NCI-H82 treated with DMSO at 0.1 percent for 48 hours (cell line): Measurements from ENCODE around the gene ESYT1.
A peak's percentile ranks its signal among the peaks of the same experiment; 100 is the strongest.

Experiments
- DNase-seq: peaks from one replicate; lab custom pipeline; 2025; ENCODE audit not compliant: unreplicated experiment; lab: John Stamatoyannopoulos, UW

Gene ESYT1

DNA sequence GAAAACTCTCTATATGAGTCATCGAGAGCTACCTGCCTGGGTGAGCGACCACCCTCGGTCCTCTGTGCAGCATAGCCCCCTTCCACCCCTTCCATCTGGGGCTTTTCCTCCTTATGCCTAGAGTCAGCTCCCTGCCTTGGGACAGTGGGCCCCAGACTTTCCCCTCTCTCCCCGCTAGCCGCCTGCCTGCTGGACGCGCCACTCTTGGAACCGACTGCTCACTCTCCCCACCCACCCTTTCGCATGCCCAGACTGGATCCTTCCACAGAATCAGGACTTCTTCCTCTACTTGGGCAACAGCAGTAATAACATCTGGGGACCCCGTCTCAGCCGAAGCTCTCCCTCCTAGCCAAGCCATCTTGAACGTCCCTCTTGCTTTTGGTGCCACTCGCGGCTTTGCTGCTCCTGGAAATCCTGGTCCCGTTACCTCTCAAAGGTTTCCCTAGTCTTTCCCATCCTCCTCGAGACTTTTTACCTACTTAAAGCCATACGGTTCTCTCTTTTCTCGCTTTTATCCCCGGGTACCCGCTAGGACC is 671 bp downstream of the ESYT1 start:
- DNase-seq: no peak

DNA sequence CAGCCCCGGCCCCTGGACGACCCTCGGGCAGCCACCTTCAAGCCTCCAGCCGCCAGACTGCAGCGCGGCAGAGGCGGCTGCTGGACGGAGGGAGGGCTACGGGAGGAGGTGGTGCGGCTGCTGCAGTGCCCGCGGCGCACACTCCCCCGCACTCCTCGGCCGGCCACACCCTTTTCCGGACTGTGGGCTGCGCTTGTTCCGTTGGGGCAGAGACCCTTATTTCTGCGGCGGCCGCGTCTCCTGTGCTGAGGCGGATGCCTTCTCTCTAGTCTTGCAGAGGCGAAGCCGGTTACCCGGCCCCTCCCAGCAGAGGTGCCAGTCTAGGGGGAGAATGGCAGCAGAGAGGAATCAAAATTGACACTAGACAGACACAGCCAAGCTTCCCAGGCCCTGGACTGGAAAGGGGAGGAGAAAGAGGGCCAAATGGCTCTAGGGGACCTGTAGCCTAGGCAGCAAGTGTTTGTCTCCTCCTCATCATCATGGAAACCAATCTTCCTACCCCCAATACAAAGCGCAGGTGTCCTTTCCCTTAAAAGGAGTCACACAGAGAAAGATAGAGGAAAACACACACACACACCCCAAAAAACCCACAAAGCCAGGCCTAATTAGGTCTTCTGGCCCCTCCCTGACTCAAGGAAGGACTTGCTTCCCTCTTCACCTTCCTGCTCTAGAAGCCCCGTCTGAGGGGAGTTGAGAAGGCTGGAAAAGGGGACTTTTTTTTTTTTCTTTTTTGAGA is 1.3 kb downstream of the ESYT1 start:
- DNase-seq: peak; percentile 14

DNA sequence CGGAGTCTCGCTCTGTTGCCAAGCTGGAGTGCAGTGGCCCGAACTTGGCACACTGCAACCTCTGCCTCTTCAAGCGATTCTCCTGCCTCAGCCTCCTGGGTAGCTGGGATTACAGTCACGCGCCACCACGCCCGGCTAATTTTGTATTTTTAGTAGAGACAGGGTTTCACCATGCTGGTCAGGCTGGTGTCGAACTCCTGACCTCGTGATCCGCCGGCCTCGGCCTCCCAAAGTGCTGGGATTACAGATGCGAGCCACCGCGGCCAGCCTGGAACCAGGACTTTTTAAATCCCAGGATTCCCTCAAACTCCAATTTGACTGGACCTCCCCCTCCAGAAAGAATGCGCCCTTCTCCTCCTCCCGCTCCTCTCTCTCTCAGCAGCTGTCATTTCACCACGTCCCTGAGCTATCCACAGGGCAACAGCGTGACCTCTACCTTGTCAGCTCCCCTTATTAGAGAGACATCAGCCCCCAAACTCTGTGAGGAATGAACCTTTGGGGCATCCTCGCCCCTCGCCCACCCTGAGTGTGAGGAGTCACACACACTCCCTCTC is 2.0 kb downstream of the ESYT1 start:
- DNase-seq: no peak

DNA sequence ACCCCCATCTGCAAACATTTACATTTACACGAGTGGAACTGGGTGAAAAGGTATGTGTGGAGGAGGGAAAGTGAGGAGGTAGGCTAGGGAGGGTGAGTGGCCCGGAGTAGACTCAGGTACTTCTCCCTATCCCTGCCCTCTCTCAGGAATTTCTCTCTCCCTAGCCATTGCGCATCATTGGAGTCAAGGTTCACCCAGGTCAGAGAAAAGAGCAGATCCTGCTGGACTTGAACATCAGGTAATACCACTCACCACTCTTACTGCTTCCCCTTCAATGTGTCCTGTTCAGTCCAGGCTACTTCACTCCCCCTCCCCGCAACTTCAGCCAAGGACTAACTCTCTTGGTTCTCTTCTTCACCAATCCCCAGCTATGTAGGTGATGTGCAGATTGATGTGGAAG is 2.8 kb downstream of the ESYT1 start:
- DNase-seq: no peak

DNA sequence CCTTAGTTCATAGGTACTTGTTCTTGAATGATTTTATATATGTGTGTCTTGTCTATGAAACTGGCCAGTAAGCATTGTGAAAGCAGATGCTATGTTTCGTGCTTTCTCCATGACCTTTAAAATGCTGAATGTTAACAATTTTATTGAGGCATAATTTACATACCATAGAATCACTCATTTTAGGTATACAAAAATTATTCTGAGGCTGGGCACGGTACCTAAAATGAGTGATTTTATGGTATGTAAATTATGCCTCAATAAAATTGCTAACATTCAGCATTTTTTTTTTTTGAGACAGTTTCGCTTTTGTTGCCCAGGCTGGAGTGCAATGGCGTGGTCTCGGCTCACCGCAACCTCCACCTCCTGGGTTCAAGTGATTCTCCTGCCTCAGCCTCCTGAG is 6.8 kb downstream of the ESYT1 start:
- DNase-seq: no peak

DNA sequence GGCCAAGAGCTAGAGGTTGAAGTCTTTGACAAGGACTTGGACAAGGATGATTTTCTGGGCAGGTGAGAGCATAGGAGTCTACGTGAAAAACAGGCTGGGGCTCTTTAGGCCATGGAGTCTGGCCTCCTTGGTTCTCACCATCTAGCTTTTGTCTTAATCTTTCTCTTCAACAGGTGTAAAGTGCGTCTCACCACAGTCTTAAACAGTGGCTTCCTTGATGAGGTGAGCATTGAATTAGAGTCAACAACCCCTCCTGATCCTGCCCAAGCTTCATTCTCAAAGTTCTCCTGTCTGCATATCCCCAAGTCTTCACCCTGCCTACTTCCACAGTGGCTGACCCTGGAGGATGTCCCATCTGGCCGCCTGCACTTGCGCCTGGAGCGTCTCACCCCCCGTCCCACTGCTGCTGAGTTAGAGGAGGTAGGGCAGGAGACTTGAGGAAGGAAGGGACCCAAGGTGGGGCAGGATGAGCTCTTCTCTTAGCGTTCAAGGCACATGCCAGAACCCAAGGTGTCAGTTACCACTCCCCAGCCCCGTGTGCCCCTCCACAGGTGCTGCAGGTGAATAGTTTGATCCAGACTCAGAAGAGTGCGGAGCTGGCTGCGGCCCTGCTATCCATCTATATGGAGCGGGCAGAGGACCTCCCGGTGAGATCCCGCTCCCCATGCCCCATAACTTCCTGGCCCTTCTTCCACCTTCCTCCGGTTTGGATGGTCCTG is 9.9 kb downstream of the ESYT1 start:
- no peak for DNase-seq

DNA sequence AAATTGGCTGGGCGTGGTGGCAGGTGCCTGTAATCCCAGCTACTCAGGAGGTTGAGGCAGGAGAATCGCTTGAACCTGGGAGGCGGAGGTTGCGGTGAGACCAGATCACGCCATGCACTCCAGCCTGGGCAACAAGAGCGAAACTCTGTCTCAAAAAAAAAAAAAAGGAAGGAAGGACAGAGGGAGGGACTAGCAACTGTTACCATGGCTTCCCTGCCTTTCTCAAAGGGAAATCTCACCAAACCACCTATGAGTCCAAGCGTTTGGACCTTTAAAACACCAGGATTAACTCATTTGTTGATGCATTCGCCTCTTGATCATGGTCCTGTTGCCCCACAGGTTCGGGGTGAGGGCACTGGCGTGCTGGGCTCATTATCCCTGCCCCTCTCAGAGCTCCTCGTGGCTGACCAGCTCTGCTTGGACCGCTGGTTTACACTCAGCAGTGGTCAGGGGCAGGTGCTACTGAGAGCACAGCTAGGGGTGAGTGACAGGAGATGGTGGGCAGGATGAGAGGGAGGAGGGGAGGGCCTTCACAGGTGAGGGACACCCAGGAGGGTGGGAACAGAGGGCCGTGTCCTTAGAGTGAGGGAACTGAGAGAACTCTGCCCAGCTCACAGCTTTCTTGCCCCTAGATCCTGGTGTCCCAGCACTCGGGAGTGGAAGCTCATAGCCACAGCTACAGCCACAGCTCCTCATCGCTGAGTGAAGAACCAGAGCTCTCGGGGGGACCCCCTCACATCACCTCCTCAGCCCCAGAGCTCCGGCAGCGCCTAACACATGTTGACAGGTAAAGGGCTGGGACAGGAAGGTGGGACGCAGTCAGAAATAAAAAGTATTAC is 14.1 kb downstream of the ESYT1 start:
- no peak for DNase-seq

DNA sequence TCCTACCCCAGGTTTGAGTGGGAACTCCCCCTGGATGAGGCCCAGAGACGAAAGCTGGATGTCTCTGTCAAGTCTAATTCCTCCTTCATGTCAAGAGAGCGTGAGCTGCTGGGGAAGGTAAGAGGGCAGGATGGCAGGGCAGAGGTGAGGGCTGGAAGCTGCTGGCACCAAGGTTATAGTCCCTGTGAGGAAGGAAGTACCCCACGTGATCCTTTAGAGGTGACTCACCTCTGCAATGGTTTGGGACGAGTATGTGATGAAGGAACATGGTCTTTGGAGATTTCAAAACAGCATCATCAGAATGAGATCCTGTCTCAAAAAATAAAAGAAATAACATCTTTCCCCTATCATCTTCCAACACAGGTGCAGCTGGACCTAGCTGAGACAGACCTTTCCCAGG is 15.2 kb downstream of the ESYT1 start:
- DNase-seq: no peak

DNA sequence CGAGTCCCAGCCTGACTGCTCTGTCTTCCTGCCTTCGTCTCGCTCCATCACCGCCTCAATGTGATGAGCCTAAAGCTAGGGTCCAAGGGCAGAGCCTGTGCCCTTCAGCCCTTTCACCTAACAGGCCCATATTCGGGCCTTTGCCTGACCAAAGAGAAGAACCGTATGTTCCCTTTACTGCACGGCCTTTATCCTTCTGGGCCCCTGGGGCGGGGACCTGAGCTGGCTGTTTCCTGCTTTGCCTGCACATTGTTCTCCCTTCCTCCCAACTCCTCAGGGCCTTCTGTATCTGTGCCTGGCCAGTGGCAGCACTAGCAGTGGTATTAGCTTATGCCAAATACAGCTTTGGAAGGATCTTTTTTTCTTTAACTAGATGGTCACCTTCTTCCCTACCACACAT is 15.8 kb downstream of the ESYT1 start:
- DNase-seq: no peak

DNA sequence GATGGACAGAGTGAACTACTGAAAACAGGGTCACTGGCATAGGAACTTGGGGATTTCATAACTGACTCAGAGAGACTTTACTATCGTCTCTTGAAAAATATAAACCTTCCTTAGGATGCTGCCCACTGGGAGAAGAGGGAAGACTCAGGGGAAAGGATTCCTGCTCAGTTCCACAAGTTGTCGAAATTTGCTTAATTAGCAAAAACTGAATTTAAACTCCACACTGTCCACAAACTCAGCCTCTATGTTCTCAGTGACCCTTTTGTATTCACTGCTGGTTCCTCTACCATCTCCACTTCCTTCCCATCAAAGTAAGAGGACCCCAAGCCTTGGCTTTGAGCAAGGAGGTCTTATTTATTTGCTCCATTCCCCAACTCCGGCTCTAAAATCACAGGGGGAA is 17.1 kb downstream of the ESYT1 start:
- DNase-seq: no peak

DNA sequence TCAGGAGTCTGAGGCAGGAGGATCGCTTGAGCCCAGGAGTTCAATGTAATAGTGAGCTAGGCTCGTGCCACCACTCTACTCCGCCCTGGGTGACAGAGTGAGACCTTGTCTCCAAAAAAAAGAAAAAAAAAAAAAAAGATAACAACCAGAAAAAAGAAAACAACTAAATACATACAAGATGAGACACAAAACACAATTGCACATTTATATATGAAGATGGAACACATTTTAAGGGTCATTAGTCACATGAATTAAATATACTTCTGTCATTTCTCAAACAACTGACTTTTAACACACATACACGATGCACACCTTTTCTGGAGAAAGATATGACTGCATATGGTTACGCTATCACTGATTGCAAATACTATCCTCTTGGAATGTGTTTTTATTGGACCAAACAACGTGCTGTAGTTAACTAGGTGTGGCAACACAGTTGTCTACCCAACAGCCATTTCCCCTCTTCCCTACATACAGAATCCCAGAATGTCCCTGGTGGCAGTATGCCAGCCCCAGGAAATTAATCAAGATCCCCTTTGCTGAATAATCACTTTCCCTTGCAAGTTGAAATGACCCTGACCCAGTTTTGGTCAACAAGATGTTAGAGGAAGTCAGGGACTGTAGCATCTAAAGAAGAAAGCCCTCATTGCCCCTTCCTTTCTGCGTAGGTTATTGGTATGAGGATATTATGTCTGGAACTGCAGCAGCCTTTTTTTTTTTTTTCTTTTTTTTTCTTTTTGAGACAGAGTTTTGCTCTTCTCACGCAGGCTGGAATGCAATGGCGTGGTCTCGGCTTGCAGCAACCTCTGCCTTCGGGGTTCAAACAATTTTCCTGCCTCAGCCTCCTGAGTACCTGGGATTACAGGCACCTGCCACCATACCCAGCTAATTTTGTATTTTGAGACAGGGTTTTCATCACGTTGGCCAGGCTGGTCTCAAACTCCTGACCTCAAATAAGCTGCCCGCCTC is 18.7 kb downstream of the ESYT1 start:
- DNase-seq: no peak

DNA sequence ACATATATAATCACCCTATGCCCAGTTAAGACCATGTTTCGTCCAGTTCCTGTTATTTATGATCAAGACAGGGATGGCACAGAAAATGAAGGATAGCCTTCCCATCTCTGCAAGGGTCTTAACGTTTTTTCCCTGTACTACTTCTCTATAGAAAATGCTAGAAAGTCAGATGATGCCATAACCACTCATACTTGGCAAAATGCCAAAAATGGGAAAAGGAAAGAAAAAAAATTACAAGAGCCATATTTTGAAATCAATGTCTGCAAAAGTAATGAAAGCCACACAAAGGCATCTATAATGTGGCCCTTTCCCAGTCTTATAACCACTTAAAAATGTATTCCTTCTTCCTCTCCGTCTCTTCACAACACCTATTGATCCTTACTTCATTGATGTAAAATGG is 22.5 kb downstream of the ESYT1 start:
- no peak for DNase-seq

DNA sequence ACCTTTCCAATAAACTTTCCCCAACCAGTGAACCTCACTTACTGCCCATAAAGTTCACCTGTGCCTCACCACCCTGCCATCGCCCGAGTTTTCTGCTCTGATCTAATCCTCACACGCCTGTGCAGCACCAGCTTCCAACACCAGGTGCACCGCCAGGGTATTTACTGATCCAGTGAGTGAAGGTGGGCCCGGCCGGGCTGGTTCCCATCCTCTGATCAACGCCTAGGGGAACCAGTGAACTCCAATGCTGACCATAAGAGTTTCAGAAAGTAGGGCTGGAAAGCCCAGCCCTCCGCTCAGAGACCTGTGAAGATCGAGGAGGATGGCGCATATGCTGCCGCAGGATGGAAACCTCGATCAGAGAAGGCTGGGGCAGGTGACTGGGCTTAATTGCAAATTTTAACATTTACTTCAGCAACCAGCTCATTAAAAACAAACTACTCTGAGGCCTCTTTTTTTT is 23.6 kb downstream of the ESYT1 start:
- no peak for DNase-seq

DNA sequence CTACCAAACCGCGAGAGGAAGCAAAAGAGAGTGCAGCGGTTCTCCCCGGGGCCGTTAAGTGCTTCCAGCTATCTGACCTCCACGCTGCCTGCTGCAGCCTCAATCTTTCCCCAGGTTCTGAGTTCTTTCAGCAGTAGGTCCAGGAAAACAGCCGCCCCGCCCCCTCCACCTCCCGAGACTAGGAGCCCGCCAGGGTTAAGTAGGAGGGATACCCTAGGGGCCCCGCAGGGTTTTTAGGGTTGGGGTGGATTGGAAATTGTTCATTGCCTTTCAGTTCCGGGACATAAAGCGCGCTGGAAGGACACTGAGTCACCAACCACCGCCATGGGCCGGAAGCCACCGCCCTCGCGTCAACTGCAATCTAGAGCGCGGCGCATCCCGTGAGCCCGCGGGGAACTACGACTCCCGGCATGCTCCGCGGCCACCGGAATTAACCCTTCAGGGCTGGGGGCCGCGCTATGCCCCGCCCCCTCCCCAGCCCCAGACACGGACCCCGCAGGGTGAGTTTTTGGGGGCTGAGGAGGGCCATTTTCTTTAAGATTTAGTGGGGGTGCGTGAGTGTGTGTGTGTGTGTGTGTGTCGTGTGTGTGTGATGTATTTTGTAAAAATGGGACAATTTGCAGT is 24.2 kb downstream of the ESYT1 start, which contains the start of gene MYL6B:
TSS of gene MYL6B (plus strand) at position 456 of the 624 bp plus-strand sequence. CDS start 1,332 bp downstream, outside the sequence.
- peak; percentile 69 for DNase-seq

DNA sequence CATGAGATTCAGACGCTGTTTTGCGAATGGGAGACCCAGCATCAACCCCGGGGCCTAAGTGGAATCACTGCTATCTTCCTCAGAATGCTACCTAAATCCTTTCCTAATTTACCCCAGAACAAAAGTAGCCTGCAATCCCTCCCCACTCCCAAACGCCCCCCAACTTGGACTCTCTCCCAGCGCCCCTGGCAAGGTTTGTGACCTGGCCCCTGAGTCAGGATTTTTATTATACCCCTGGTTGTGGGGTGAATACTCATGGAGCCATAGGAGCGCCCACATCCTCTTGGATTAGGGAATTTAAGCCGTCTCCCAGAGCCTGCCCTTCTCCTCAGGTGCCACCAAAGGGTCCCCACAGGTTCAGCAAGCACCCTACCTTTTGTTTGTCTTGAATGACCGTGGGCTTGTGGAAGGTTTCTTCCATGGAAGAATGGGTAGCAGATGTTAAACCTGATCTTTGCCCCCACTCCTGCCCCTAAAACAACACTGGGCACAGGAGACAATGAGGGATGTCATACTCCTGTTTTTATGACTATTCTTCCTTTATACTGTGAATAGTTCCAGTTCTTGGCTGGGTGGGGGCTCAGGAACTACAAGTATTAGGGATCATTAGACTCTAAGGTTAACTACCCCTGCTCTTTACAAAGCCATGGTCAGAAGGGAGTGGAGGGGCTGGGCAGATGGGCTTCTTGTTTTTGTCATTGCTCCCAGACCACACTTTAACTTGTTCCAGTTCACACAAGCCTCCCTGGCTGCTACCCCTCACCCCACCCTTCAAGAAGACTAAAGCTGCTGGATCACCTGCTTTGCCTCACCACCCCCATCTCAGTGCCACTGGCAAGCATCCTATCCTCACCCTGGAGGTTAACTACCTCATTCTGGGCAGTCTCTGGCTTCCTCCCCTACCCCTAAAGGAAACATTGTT is 24.9 kb downstream of the ESYT1 start:
- no peak for DNase-seq

DNA sequence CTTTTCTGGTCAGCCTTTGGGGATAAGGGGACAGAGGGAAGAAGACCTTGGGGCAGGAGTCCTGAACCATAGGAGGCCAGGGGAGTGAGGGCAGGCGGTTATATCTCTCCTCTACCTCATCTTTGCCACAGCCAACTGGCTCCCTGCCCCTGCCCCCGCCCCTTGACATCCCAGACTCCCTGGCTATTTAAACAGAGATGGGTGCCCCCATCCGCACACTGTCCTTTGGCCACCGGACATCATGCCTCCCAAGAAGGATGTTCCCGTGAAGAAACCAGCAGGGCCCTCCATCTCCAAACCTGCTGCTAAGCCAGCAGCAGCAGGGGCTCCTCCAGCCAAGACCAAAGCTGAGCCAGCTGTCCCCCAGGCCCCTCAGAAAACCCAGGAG is 25.6 kb downstream of the ESYT1 start:
- no peak for DNase-seq

DNA sequence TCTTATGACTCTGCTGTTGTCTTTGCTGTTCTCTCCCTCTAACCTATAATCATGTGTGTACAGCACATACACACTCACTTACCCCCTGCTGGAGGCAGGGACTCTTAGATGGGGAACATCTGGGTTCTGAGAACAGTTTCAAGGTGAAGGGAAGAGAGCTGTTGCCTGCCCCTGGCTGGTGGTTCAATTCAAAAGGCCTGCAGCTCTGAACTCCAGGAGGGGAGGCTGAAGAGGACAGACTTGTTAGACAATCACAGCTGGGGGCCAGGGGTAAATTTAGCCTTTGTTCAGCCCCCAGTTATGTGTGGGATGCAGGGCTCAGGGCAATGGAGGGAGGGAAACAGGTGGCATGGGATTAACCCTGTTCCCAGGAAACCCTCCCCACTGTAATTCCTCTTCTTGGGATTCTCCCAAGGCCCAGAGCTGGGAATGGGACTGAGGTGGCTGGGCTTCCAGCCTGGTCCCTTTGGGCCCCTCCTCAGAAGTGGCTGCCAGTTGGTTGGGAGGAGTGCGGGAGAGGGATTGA is 26.2 kb downstream of the ESYT1 start:
- peak; percentile 74 for DNase-seq

DNA sequence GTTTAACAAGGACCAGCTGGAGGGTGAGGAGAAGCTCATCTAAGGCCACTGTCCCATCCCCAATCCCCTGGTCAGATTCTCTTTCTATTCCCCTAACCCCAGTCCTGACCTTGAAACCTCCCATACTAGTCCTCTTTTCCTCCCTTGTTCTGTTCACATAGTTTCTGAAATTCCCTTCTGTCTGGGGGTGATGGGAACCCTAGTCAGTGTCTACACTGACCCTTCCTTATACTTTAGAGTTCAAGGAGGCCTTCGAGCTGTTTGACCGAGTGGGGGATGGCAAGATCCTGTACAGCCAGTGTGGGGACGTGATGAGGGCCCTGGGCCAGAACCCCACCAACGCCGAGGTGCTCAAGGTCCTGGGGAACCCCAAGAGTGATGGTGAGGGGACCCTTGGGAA is 26.8 kb downstream of the ESYT1 start:
- DNase-seq: no peak
